Stimulated activated CD8-positive, alpha-beta memory T cell treated with anti-CD3 and anti-CD28 coated beads, Interleukin-12 subunit alpha, Interleukin-12 subunit beta, amount 100 ng/mL, for 1 hour (primary cell): Measurements from ENCODE around the gene SLC11A1.
A peak's percentile ranks its signal among the peaks of the same experiment; 100 is the strongest.

Experiments
- DNase-seq: peaks from one replicate; pipeline ENCODE4 v3.0.0-alpha.2; 2020; ENCODE audit warnings: low read depth

The SLC11A1 gene

GRCh38 chr2:218405746-218406208 lies 23.7 kb downstream of the SLC11A1 start:
- no peak for DNase-seq

DNA sequence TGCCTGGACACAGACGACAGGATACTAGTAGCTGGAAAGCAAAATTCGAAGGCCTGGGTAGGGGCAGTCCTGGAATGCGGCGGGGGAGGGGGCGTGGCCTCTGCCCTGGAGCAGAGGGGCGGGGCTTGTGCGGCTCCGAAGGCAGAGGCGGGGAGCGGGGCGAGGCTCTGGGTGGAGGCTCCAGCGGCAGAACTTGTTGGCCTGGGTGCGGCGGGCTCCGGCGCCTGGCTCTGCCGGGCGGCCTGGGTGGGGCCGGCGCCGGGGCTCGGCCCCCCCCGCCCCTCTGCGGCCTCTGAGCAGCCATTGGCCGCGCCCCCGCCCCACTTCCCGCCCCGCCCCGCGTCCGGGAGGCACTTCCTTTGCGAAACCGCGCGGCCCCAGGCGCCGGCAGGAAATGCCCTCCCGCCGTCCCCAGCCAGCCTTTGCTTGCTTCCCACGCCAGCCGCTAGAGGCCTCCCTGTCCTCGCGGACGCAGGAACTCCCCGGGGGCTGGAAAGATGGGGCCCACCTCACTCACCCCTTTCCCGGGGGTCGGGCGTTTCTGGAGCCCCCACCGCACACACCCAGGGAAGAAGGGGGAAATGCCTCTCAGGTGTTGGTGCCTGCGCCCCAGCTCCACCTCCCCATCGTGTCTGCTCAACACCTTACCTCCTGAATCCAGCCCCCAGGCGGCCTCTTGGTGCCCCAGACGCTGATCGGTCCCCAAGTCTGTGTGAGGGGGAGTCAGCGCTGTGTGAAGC lies 24.3 kb downstream of the SLC11A1 start:
- peak; percentile 88 for DNase-seq

DNA sequence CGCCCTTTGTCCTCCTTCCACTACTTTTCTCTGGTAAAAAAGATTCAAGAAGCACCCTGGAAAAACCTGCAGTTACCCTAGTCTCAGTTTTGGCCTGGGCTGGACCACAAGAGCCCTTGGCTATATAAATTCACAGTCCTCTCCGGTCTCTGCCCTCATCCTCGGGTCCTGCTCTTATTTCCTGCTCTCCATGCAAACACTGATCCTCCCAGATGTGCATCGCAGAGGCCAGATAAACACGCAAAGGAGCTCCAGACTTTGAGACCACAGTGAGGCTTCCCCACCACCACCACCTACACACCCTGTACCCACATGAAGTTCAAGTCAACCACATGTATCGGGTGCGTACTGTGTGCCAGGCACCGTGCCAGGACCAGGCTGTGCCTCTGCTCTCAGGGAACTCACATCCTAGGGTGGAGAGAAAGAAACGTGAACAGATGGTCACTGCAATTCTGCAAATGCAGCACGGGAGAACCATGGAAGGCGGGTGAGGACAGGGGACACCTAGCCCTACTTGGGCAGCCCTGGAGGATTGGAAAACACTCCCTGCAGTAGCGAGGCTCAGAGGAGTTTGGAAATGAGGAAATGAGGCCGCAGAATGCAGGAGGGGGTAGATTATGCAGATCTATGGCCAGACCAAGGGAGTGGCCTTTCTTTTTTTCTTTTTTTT lies 25.0 kb downstream of the SLC11A1 start:
- DNase-seq: no peak

- DNase-seq: no peak
These were observed 25.6 kb downstream of the SLC11A1 start for GRCh38 chr2:218407717-218408116.

GRCh38 chr2:218418321-218418716 lies 36.2 kb downstream of the SLC11A1 start:
- DNase-seq: no peak

DNA sequence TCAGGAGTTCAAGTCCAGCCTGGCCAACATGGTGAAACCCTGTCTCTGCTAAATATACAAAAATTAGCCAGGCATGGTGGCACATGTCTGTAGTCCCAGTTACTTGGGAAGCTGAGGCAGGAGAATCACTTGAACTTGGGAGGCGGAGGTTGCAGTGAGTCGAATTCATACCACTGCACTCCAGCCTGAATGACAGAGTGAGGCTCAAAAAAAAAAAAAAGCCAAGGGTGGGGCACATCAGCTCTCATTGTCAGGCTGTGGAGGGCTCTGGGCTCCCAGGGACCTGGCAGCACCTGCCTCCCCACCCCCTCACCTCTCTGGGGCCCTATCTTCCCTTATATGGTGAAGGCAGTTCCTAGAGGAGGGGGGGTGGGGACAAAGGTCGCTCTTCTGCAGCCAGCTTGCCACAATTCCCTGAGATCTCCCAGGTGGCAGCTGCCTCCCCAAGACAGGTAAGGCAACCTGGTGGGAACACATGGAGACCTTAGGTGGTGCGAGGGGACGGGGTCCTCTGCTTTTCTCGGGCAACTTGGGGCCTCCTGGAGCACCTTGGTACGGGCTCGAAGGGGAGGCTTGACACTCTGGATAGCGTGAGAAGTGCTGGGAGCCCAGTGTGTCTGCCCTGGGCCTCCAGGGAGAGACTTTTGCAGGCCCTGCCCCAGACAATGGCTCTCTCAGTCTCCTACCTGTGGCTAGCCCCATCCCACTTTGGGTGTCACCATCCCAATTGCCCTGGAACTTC lies 36.8 kb downstream of the SLC11A1 start, which contains the start of gene VIL1:
VIL1 (plus strand) TSS at position 407 of the 742 bp plus-strand sequence. CDS start 4,656 bp downstream, outside the sequence.
- DNase-seq: no peak

GRCh38 chr2:218419630-218420216 lies 37.6 kb downstream of the SLC11A1 start:
- no peak for DNase-seq

GRCh38 chr2:218421027-218421426 lies 39.0 kb downstream of the SLC11A1 start:
- DNase-seq: no peak

GRCh38 chr2:218422403-218423086 lies 40.5 kb downstream of the SLC11A1 start:
- DNase-seq: no peak

DNA sequence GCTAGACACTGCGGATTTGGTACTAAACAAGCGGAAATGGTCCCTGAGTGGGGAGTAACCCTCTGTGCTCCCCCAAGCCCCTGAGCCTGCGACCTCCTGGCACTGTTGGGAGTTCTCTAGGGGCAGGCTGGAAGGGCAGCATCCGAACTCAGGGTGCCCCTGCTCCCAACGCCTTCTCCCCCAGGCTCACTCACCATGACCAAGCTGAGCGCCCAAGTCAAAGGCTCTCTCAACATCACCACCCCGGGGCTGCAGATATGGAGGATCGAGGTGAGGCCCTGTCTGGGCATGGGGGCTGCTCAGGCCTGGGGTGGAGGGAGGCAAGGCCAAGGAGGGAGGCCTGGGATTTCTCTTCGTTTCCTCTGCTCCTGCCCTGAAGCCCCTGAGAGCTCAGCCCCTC lies 41.5 kb downstream of the SLC11A1 start:
- no peak for DNase-seq

DNA sequence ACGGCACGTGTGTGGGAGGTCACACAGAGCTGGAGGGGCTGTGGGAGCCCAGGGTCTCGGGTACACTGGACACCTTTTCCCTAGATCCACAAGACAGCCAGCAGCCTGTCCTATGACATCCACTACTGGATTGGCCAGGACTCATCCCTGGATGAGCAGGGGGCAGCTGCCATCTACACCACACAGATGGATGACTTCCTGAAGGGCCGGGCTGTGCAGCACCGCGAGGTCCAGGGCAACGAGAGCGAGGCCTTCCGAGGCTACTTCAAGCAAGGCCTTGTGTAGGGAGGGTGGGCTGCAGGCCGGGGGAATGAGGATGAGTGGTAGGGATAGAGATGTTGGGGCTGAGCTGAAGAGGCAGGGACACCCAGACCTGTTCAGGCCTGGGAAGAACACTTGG lies 43.5 kb downstream of the SLC11A1 start:
- no peak for DNase-seq

GRCh38 chr2:218427741-218428140 lies 45.7 kb downstream of the SLC11A1 start:
- no peak for DNase-seq

DNA sequence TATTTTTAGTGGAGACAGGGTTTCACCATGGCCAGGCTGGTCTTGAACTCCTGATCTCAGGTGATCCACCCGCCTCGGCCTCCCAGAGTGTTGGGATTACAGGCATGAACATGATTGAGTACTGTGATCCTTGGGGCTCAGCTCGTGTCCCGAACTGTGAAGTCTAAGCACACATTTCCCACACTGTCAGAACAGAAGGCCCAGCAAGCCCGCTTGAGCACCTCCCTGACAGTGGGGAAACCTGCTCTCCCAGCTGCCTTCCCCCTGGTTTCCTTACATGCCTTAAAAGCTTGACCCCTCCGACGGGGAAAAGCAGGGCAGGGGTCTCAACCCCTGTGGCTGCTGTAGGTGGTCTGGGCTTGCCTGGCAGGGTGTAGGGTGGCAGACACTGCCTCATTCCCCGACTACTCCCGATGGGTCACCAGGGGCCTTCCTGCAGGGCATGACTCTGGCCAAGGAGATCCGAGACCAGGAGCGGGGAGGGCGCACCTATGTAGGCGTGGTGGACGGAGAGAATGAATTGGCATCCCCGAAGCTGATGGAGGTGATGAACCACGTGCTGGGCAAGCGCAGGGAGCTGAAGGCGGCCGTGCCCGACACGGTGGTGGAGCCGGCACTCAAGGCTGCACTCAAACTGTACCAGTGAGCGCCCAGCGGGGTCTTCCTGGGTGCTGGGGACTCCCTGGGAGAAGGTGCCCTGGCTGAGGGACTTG lies 46.9 kb downstream of the SLC11A1 start:
- no peak for DNase-seq

DNA sequence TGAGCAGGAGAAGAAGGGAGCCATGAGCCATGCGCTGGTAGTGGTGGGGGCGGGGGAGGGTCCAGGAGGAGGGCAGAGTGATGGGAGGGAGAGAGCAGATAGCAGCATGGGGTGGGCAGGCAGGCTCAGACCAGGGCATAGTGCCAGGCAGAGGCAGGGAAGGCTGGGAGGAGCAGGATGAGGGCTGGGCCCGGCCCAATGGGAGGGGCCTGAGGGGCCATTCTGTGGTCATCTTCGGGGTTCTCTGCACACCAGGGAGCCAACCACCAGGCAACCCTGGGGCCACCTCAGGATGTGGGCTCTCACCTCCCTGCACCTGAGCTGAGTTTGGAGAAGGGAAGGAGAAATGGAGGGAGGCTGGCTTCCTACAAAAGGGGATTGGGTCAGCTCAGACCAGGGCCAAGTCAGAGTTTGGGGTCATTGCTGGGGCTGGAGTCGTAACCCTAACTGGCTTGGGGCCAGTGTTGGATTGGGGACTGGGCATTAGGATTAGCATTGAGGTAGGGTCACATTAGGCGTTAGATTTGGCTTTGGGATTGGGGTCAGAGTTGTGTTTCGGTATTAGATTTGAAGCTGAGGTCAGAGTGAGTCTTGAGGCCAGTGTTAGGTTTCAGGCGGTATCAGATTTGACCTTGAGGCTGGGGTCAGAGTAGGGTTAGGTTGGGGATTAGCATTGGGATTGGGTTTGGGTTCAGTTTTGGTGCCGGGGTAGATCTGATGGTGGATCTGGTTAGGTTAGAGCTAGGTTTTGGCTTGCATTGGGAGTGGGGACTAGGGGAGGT lies 48.0 kb downstream of the SLC11A1 start:
- no peak for DNase-seq

DNA sequence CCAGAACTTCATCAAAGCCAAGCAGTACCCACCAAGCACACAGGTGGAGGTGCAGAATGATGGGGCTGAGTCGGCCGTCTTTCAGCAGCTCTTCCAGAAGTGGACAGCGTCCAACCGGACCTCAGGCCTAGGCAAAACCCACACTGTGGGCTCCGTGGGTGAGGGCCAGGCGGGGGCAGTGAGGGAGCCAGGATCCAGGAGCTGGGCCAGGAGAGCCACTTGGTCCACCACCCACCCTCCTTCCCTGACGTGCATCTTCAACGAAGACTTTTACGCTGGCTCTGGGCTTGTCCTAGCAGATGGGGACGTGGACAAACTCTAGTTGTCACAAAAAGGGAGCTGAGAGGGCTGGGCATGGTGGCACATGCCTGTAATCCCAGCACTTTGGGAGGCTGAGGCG lies 48.6 kb downstream of the SLC11A1 start:
- no peak for DNase-seq

DNA sequence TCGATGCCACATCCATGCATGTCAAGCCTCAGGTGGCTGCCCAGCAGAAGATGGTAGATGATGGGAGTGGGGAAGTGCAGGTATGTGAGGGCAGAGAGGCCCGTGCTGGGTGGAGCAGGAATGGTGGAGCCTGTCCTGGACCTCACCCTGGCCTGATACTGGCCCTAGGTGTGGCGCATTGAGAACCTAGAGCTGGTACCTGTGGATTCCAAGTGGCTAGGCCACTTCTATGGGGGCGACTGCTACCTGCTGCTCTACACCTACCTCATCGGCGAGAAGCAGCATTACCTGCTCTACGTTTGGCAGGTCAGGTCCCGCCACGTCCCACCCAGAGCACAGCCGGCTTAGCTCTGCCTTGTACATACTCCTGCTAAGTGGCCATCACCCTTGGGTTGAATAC lies 49.8 kb downstream of the SLC11A1 start:
- no peak for DNase-seq

DNA sequence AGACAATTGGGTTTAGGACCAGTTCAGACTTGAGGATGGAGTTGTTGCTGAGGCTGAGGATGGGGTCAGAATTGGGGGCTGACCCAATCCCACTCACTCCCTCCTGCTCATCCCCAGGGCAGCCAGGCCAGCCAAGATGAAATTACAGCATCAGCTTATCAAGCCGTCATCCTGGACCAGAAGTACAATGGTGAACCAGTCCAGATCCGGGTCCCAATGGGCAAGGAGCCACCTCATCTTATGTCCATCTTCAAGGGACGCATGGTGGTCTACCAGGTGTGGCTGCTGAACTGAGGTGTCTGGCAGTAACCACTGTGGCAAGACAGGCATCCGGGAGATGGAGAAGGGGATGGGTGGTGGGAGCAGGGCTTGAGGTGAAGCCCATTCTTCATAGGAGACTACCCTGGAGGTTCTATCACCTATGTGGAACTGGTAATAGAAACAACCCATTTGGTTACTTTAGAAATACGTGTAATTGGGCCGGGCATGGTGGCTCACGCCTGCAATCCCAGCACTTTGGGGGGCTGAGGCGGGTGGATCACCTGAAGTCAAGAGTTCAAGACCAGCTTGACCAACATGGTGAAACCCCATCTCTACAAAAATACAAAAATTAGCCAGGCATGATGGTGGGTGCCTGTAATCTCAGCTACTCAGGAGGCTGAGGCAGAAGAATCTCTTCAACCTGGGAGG lies 50.7 kb downstream of the SLC11A1 start:
- no peak for DNase-seq

DNA sequence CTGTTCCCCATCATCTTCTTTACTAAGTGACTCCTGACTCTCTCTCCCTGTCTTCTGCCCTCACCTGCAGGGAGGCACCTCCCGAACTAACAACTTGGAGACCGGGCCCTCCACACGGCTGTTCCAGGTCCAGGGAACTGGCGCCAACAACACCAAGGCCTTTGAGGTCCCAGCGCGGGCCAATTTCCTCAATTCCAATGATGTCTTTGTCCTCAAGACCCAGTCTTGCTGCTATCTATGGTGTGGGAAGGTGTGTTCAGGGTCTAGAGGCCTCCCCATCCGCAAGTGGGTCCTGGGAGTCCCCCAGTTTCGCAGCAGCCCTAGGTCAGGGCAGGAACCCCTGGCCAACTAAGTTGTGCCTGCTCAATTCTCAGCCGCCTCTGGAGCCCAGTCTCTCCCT lies 52.4 kb downstream of the SLC11A1 start:
- DNase-seq: no peak
